Inferior parietal cortex (tissue), 1 donor: ENCODE measurements around the gene RABIF.
"Not testable (repeated sequence)": the region's sequence is repeated elsewhere in the genome, so short reads cannot be mapped to it uniquely, and the experiment has no call there.

Source experiments
- DNase-seq: peaks from one replicate; pipeline ENCODE4 v3.0.0-alpha.2; 2016; ENCODE audit errors: extremely low spot score

Gene RABIF

DNA sequence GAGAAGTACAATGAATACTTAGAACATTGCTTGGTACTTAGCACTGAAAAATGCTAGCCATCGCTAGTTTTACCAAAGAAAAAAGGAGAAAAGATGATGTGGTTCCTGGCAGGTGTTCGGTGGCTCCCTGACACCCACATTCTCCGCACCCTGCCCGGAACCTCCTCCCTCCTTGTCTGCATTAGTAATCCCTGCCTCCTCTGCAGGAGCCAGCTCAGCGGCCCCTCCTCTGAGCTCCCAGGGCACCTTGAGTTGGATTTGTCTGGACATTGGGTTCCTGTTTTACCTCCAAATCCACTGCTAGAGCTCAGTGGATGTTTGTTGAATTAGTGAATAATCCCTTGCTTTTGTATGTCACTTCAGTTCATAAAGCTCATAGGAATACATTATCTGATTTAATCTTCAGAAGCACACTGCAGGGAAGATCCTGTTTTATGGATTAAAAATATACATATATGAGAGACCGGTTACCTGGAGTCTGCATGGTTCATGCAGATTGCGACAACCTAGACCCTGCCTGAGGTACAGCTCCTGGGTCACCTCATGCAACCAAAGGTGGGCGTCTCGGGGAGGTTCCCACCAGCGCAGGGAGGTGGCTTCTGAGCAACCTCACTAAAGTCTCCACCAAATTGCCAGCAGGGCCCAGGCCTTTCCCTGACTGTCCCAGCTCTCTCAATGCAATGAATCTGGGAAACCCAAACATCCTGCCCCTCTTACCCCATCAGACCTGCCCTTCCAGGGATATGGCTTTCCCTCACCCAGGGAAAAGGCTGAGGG, 54.0 kb downstream of the RABIF start:
- DNase-seq, result no peak

DNA sequence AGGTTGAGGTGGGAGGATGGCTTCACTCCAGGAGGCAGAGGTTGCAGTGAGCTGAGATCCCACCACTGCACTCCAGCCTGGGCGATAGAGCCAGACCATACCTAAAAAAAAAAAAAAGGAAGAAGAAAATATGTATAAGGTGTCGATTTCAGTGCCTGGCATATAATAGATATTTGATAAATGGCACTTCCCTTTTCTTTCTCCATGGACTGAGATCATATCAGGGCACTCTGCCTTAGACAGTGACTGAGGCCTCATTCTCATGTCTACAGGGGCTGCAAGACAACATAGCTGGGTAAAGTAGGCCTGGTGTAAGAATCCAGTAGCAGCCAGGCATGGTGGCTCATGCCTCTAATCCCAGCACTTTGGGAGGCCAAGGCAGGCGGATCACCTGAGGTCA, 57.0 kb downstream of the RABIF start:
- DNase-seq, result no peak

DNA sequence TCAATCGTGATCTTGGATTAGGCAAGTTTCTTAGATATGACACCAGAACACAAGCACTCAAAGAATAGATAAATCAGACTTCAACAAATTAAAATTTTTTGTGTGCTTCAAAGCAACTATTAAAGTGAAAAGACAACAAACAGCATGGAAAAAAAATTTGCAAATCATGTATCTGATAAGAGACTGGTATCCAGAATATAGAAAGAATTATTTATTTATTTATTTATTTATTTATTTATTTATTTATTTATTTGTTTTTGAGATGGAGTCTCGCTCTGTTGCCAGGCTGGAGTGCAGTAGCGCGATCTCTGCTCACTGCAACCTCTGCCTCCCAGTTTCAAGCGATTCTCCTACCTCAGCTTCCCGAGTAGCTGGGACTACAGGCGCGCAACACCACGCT, 59.7 kb downstream of the RABIF start:
- DNase-seq, result not testable (repeated sequence)
